ENCODE measurements around the gene TMEM92.

Gene TMEM92

DNA sequence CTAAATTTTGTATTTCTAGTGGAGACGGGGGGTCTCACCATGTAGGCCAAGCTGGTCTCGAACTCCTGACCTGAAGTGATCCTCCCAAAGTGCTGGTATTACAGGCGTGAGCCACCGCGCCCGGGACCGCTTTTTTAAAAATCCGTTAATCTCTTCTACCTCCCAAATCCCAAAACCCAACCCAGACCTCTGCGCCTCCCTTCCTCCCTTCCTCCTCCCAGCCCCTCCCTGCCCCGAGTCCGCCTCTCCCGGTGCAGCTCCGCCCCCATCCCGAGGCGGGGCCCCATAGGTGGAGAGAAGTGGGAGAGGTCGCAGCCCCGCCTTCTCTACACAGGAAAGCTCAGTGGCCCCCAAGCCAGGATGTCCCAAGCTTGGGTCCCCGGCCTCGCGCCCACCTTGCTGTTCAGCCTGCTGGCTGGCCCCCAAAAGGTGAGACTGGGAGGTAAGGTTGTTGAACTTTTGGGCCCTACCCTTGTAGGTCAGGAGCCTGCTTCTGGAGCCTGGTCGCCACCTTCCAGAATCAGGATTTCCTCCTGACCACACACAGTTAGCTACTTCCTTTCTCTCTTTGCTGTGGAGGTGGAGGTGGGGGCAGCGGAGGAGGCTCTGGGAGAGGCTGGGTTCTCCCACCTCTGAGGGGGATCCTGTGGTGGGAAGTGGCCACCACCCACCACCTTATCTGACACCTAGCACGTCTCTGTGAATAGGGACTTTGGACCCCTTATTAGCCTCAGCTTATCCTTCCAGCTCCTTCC lies at the start of gene TMEM92:
TMEM92 (plus strand) TSS at position 325 of the 755 bp plus-strand sequence; CDS start at position 361, 36 bp downstream.
- peak within 1 kb of the TSS; percentile 62 for H3K4me3 ChIP-seq (replicated peaks; ENCODE audit: low read depth, low read length)
- TF ChIP-seq, protein P1, sequence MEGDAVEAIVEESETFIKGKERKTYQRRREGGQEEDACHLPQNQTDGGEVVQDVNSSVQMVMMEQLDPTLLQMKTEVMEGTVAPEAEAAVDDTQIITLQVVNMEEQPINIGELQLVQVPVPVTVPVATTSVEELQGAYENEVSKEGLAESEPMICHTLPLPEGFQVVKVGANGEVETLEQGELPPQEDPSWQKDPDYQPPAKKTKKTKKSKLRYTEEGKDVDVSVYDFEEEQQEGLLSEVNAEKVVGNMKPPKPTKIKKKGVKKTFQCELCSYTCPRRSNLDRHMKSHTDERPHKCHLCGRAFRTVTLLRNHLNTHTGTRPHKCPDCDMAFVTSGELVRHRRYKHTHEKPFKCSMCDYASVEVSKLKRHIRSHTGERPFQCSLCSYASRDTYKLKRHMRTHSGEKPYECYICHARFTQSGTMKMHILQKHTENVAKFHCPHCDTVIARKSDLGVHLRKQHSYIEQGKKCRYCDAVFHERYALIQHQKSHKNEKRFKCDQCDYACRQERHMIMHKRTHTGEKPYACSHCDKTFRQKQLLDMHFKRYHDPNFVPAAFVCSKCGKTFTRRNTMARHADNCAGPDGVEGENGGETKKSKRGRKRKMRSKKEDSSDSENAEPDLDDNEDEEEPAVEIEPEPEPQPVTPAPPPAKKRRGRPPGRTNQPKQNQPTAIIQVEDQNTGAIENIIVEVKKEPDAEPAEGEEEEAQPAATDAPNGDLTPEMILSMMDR (IDR thresholded peaks at IDR 0.05; ENCODE audit: low read length, missing control alignments): no peak
- DNase-seq (ENCODE audit: low read depth): no peak

DNA sequence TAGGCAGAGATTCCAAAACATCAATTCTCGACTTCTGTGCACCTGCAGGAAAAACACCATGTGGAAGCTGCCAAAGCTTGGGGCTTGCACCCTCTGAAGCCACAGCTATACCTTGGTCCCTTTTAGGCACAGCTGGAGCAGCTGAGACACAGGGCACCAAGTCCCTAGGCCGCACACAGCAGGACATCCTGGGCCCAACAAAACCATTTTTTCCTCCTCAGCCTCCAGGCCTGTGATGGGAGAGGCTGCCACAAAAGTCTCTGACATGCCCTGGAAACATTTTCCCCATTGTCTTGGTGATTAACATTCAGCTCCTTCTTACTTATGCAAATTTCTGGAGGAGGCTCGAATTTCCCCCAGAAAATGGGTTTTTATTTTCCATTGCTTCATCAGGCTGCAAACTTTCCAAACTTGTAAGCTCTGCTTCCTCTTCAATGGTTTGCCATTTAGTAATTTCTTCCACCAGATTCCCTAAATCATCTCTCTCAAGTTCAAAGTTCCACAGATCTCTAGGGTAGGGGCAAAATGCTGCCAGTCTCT lies 48.5 kb upstream of the TMEM92 start:
- TF ChIP-seq, protein P1 (IDR thresholded peaks at IDR 0.05; ENCODE audit: low read length, missing control alignments): no peak
- H3K4me3 ChIP-seq (replicated peaks; ENCODE audit: low read depth, low read length): no peak overlapping the region
- no peak for DNase-seq (ENCODE audit: low read depth)

DNA sequence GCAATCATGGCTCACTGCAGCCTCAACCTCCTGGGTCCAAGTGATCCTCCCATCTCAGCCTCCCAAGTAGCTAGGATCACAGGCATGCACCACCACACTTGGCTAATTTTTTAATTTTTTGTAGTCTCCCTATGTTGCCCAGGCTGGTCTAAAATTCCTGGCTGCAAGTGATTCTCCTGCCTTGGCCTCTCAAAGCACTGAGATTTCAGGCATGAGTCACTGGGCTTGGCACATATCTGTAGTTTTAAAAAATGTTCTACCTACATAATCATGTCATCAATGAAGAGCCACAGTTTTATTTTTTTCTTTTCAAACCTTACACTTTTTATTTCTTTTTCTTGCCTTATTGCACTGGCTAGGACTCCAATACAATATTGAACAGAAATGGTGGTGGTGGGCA lies 39.7 kb upstream of the TMEM92 start:
- no peak for DNase-seq (ENCODE audit: low read depth)
- no peak overlapping the region for H3K4me3 ChIP-seq (replicated peaks; ENCODE audit: low read depth, low read length)
- TF ChIP-seq, protein P1 (IDR thresholded peaks at IDR 0.05; ENCODE audit: low read length, missing control alignments): no peak

DNA sequence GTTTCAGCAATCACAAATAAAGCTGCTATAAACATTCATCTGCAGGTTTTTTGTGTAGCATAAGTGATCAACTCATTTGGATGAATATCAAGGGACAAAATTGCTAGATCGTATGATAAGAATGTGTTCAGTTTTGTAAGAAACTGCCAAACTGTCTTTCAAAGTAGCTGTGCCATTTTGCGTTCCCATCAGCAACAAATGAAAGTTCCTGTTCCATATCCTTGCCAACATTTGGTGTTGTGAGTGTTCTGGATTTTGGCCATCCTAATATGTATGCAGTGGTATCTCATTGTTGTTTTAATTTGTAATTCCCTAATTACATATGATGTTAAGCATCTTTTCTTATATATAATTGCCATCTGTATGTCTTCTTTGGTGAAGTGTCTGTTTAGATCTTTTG lies 36.4 kb upstream of the TMEM92 start:
- DNase-seq (ENCODE audit: low read depth): no peak
- H3K4me3 ChIP-seq (replicated peaks; ENCODE audit: low read depth, low read length): no peak overlapping the region
- TF ChIP-seq, protein P1 (IDR thresholded peaks at IDR 0.05; ENCODE audit: low read length, missing control alignments): no peak

DNA sequence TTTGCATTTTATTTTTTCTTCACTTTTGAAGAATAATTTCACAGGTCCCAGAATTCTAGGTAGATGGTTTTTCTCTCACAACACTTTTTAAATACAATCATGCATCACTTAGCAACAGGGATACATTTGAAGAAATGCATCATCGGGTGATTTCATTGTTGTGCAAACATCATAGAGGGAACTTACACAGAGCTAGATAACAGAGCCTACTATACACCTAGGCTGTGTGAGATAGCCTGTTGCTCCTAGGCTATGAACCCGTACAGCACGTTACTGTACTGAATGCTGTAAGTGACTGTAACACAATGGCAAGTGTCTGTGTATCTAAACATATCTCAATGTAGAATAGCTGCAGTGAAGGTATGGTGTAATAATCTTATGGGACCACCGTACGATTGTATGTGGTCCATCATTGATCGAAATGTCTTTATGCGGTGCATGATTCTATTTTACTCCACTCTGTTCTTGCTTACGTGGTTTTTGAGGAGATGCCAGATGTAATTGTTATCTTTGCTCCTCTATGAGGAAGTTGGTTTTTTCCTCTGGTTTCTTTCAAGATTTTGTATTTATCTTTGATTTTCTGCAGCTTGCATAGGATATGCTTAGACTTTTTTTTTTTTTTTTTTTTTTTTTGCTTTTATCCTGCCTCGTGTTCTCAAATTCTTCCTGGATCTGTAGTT lies 35.5 kb upstream of the TMEM92 start:
- H3K4me3 ChIP-seq (replicated peaks; ENCODE audit: low read depth, low read length): no peak overlapping the region
- peak; percentile 66 for DNase-seq (ENCODE audit: low read depth)
- TF ChIP-seq, protein P1 (IDR thresholded peaks at IDR 0.05; ENCODE audit: low read length, missing control alignments): no peak

DNA sequence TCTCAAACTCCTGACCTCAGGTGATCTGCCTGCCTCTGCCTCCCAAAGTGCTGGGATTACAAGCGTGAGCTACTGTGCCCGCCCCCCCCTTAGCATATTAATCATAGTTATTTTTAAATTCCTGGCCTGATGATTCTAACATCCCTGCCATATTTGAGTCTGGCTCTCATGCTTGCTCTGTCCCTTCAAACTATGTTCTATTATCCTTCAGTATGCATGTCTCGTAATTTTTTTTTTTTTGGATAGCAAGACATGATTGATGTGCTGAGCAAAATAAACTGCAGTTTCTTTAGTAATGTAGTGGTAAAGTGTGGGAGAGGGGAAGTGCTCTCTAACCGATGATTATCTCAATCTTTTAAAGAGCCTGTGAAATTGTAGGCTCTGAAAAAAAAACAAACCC lies 34.3 kb upstream of the TMEM92 start:
- TF ChIP-seq, protein P1 (IDR thresholded peaks at IDR 0.05; ENCODE audit: low read length, missing control alignments): no peak
- no peak for DNase-seq (ENCODE audit: low read depth)

More for the DNA sequence above, 34.3 kb upstream of the TMEM92 start:
- H3K4me3 ChIP-seq (replicated peaks; ENCODE audit: low read depth, low read length): no peak overlapping the region

All from fibroblast of pulmonary artery (primary cell).